Thoracic aorta (tissue), 2 donors: Measurements from ENCODE around the gene RNF207. TPM values are rescaled to one million over a fixed set of nuclear protein-coding genes. Genes with fewer than 3 reads are reported as not detected.

Source experiments
- ATAC-seq: fragments of 150-250 bp; one replicate; pipeline ENCODE4 v1.8.0; 2017; ENCODE audit warnings: low read depth; ENCODE audit not compliant: insufficient number of reproducible peaks, low FRiP score
- DNase-seq: peaks from one replicate; pipeline ENCODE4 v3.0.0-alpha.2; 2020; ENCODE audit warnings: low spot score
- H3K27ac ChIP-seq, 2 donors: fragments of 200-600 bp; sonication (generic); 1 replicate in 1 of 2; 2 replicates in 1 of 2; pipeline ENCODE4 v1.5.1; 2016; ENCODE audit warnings: mild to moderate bottlenecking in 2 of 2, moderate library complexity in 2 of 2
- H3K27me3 ChIP-seq: fragments of 200-600 bp; sonication (generic); replicated peaks from 2 replicates; pipeline ENCODE4 v1.6.0; 2016; ENCODE audit warnings: mild to moderate bottlenecking; ENCODE audit not compliant: insufficient read depth
- H3K36me3 ChIP-seq: fragments of 200-600 bp; sonication (generic); one replicate; pipeline ENCODE4 v1.5.1; 2016
- H3K4me1 ChIP-seq, 2 donors: fragments of 200-600 bp; sonication (generic); 1 replicate in 1 of 2; 2 replicates in 1 of 2; pipeline versions ENCODE4 v1.5.1 to v1.6.0; 2016; ENCODE audit warnings: low read depth in 2 of 2, mild to moderate bottlenecking in 1 of 2; ENCODE audit not compliant: control insufficient read depth in 1 of 2
- H3K4me3 ChIP-seq: fragments of 200-600 bp; sonication (generic); 2 replicates; pipeline ENCODE4 v1.5.1; 2016; ENCODE audit warnings: mild to moderate bottlenecking
- H3K9me3 ChIP-seq: fragments of 200-600 bp; sonication (generic); 2 replicates; pipeline ENCODE4 v1.5.1; 2016
- total RNA-seq, 2 donors: library from RNA; depleted of rRNA; stranded (reverse); fragments of >200 nt; gene quantifications; one replicate each; pipeline versions ENCODE4 v1.1.0 to v1.2.3, GENCODE V29; 2016
- TF ChIP-seq, protein P1 (sequence below): fragments of 200-600 bp; sonication (generic); IDR thresholded peaks from one replicate; pipeline ENCODE4 v1.5.1; 2019; ENCODE audit warnings: antibody characterized with exemption

The RNF207 gene
- total RNA-seq, 2 donors from 2014 or later, result 30.5 to 50.1 TPM

DNA sequence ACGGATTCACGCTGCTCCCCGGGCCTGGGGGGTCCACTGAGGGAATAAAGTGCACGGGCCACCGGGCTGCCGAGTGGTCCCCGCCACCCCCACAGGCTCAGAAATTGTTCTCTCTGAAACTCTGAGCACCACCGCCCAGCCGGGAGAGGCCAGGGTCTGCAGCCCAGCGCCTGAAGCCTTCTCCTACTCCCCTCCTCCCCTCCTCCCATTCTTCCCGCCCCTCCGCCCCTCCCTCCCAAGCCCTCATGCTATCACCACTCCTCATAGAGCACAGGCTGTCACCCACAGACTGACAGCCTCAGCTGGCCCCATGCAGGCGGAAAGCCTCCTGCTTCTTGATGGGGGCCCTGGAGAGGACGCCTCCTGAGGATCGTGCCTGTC lies 55.7 kb downstream of the RNF207 start:
- Histone ChIP-seq H3K36me3 (no peaks in the 10 kb centered on the region), H3K27ac (no peak overlapping the region), H3K4me1 (peaks cover 0 to 23% of the 10 kb centered on the region in 2 donors), H3K9me3 (no peaks in the 10 kb centered on the region), H3K4me3 (peak overlapping the region; percentile 71), H3K27me3 (peaks cover 4% of the 10 kb centered on the region)
- ATAC-seq, result no peak
- TF ChIP-seq, protein P1, sequence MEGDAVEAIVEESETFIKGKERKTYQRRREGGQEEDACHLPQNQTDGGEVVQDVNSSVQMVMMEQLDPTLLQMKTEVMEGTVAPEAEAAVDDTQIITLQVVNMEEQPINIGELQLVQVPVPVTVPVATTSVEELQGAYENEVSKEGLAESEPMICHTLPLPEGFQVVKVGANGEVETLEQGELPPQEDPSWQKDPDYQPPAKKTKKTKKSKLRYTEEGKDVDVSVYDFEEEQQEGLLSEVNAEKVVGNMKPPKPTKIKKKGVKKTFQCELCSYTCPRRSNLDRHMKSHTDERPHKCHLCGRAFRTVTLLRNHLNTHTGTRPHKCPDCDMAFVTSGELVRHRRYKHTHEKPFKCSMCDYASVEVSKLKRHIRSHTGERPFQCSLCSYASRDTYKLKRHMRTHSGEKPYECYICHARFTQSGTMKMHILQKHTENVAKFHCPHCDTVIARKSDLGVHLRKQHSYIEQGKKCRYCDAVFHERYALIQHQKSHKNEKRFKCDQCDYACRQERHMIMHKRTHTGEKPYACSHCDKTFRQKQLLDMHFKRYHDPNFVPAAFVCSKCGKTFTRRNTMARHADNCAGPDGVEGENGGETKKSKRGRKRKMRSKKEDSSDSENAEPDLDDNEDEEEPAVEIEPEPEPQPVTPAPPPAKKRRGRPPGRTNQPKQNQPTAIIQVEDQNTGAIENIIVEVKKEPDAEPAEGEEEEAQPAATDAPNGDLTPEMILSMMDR, result no peak
- DNase-seq, result no peak

DNA sequence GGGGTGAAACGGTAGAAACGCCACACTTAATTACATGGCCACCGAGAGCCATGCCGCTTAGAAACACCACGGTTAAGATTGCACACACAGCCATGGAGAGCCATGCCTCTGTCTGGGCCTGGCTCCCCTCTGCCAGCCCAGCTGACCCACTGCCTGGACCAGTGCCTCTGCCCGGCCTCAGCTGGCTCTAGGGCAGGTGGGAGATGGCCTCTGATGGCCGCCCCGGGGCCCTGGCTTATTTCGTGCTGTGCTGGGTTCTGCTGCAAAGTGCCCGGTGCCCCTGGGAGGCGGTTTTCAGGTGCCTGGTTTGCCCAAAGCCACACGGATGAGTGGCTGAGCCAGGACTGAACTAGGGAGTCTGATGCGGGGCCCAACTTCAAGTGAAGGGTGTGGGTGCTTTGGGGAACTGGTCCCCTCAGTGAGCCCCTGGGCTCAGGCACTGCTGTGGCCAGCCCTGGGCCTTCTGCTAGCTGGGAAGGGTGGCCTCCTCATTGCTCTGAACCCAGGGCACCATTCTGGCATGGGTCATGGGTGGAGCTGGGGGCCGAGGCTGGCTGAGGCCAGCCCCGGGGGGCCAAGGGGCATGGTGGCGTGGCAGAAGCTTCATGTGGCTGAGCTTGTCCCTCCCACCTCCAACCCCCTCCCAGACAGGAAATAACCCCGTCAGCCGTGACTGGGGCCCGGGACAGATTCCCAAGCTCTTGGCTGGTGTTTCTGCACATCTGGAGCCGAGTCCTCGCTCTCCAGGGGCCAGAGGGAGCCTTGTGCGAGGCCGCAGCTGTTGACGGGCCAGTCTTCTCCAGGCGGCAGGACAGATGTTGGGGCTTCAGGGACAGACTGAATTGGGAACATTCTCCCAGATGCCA lies 56.9 kb downstream of the RNF207 start:
- Histone ChIP-seq H3K9me3 (no peaks in the 10 kb centered on the region), H3K4me3 (no peak overlapping the region), H3K27ac (no peak overlapping the region), H3K27me3 (peaks cover 4% of the 10 kb centered on the region), H3K4me1 (peaks cover 0 to 23% of the 10 kb centered on the region in 2 donors), H3K36me3 (no peaks in the 10 kb centered on the region)
- ATAC-seq, result no peak
- TF ChIP-seq, protein P1, result no peak
- no peak for DNase-seq

DNA sequence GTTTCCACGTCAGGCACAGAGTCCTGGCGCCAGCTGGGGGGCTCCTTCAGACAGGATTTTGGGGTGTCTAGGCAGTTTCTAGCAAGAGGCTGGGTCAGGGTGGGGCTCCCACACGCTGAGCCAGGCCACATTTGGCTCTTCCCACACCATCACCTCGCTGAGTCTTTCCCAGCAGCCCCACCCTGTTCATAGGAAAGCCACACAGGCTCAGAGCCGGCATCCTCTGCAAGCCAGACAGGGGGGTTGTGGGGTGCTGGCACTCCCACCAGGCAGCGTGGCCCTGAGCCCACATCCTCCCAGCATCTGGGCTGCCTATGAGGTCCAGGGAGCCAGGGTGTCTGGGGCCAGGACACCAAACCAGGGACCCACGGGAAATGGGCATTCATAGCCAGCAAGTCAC lies 57.8 kb downstream of the RNF207 start:
- no peak overlapping the region for H3K27ac ChIP-seq
- DNase-seq, result no peak
- H3K9me3 ChIP-seq, result no peaks in the 10 kb centered on the region
- H3K4me1 ChIP-seq, result peaks cover 0 to 23% of the 10 kb centered on the region in 2 donors
- H3K4me3 ChIP-seq, result no peak overlapping the region
- TF ChIP-seq, protein P1, result no peak
- H3K27me3 ChIP-seq, result peaks cover 4% of the 10 kb centered on the region
- no peaks in the 10 kb centered on the region for H3K36me3 ChIP-seq
- no peak for ATAC-seq

DNA sequence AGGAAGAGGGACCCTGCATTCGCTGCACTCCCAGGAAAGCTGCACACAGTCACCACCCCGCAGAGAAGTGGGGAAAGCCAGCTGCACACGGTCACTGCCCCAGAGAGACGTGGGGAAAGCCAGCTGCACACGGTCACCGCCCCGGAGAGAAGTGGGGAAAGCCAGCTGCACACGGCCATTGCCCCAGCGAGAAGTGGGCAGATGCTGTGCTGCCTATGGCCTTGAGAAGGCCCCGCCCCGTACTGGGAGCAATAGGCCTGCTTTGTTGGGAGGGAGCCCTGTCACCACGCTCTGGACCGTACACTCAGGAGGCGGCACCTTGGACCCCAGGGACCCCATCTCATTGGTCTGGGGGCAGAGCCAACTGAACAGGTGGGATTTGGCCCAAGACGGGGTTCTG lies 59.2 kb downstream of the RNF207 start:
- TF ChIP-seq, protein P1, result no peak
- ATAC-seq (no peak), DNase-seq (no peak)
- Histone ChIP-seq H3K9me3 (no peaks in the 10 kb centered on the region), H3K36me3 (no peaks in the 10 kb centered on the region), H3K4me3 (no peak overlapping the region), H3K27ac (no peak overlapping the region), H3K27me3 (peaks cover 4% of the 10 kb centered on the region), H3K4me1 (peaks cover 0 to 15% of the 10 kb centered on the region in 2 donors)

DNA sequence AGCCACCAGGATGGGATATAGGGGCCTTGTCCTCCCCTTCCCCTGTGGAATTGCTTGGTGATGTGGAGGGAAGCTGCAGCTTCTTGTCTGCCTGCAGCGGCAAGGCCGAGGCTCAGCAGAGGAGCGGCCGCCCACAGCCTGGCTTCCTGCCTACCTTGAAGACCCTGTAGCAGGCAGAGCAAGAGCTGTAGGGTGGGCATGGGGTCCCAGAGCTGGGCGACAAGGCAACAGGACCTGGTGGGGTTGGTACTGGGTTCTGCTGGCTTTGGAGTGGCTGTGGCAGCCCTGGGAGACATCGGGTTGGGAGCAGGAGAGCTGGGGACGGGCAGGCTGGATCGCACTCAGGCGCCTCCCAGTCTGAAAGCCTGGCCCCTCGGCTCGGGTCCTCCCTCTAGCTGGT lies 60.7 kb downstream of the RNF207 start:
- Histone ChIP-seq H3K27me3 (peaks cover 4% of the 10 kb centered on the region), H3K4me3 (no peak overlapping the region), H3K36me3 (no peaks in the 10 kb centered on the region), H3K9me3 (no peaks in the 10 kb centered on the region), H3K4me1 (peaks cover 0 to 8% of the 10 kb centered on the region in 2 donors), H3K27ac (no peak overlapping the region)
- ATAC-seq, result no peak
- DNase-seq, result no peak
- TF ChIP-seq, protein P1, result no peak
